ENCODE measurements around the gene VPS13D. TPM values are rescaled to one million over a fixed set of nuclear protein-coding genes. Genes with fewer than 3 reads are reported as not detected.

The VPS13D gene
- polyA plus RNA-seq, 3 donors: 3.6 to 20.2 (median 5.1) TPM

DNA sequence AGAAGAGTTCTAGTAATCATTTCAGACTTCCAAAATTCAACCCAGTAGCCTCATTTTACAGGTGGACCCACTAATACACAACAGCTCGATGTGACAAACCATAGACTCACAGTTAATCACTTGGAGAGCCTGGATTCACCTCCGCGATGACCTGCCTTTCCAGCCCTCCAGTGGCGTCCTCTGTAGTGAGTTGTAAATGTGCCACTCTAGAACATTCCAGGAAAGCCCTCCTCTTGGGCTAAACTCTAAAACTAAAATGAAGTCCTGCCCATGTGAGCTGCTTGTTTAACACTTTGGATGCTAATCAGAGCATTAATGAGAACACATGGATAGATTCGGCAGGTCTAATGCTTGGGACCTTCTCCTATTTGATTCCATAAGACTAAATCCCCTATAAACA lies 247.5 kb downstream of the VPS13D start:
- TF ChIP-seq, protein P1, sequence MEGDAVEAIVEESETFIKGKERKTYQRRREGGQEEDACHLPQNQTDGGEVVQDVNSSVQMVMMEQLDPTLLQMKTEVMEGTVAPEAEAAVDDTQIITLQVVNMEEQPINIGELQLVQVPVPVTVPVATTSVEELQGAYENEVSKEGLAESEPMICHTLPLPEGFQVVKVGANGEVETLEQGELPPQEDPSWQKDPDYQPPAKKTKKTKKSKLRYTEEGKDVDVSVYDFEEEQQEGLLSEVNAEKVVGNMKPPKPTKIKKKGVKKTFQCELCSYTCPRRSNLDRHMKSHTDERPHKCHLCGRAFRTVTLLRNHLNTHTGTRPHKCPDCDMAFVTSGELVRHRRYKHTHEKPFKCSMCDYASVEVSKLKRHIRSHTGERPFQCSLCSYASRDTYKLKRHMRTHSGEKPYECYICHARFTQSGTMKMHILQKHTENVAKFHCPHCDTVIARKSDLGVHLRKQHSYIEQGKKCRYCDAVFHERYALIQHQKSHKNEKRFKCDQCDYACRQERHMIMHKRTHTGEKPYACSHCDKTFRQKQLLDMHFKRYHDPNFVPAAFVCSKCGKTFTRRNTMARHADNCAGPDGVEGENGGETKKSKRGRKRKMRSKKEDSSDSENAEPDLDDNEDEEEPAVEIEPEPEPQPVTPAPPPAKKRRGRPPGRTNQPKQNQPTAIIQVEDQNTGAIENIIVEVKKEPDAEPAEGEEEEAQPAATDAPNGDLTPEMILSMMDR (IDR thresholded peaks at IDR 0.05): no peak
- Histone ChIP-seq H3K4me2 (replicated peaks; ENCODE audit: extremely low read depth, low read length, poor library complexity, severe bottlenecking) (no peak overlapping the region), H3K79me2 (ENCODE audit: insufficient read depth, low read length) (no peaks in the 10 kb centered on the region), H3K4me3 (replicated peaks in 1 of 3; ENCODE audit: low read depth in 2 of 3, low read length in 3 of 3) (no peak overlapping the region), H3K9me3 (replicated peaks in 1 of 2; ENCODE audit: control insufficient read depth in 1 of 2, insufficient read depth in 1 of 2, low read length in 2 of 2) (no peaks in the 10 kb centered on the region), H3K27ac (ENCODE audit: low read depth in 1 of 2, low read length in 2 of 2) (no peak overlapping the region), H4K20me1 (ENCODE audit: insufficient read depth, low read length) (peaks cover 3% of the 10 kb centered on the region), H3K4me1 (ENCODE audit: control insufficient read depth in 1 of 2, insufficient read depth in 2 of 2, low read length in 2 of 2) (peaks cover 41 to 61% of the 10 kb centered on the region in 2 donors), H3K36me3 (replicated peaks in 1 of 2; ENCODE audit: control insufficient read depth in 1 of 2, insufficient read depth in 2 of 2, low read length in 2 of 2) (peaks cover 4 to 46% of the 10 kb centered on the region in 2 donors), H2AFZ (ENCODE audit: insufficient read depth, low read depth, low read length, poor library complexity, severe bottlenecking) (no peak overlapping the region), H3K9ac (ENCODE audit: insufficient read depth, low read length, poor library complexity, severe bottlenecking) (no peak overlapping the region), H3K27me3 (ENCODE audit: control insufficient read depth in 2 of 2, insufficient read depth in 2 of 2, low read length in 2 of 2) (no peaks in the 10 kb centered on the region)
- H3K36me3 Mint-ChIP-seq: peaks cover 48 to 51% of the 10 kb centered on the region in 2 donors
- peaks cover 62% of the 10 kb centered on the region for H3K4me1 Mint-ChIP-seq
- H3K27ac Mint-ChIP-seq: peak overlapping the region in 1 of 7 donors; percentile 75
- no peak for DNase-seq
- no peaks in the 10 kb centered on the region for H3K9me3 Mint-ChIP-seq
- intact Hi-C loops (cut with micrococcal nuclease): no loop called here
- no peaks in the 10 kb centered on the region for H3K27me3 Mint-ChIP-seq (ENCODE audit: low read depth in 3 of 3)
- 100% methylated on average over 1 of the region's 5 CpGs for WGBS (ENCODE audit: insufficient coverage)
- H3K4me3 Mint-ChIP-seq: no peak overlapping the region

- H3K27ac Mint-ChIP-seq: peak overlapping the region in 1 of 7 donors; percentile 70
Observed at GRCh38 chr1:12477936-12478611, 248.2 kb downstream of the VPS13D start.

More at GRCh38 chr1:12477936-12478611, 248.2 kb downstream of the VPS13D start:
- Mint-ChIP-seq H3K4me1 (peaks cover 54% of the 10 kb centered on the region), H3K9me3 (no peaks in the 10 kb centered on the region), H3K27me3 (ENCODE audit: low read depth in 3 of 3) (no peaks in the 10 kb centered on the region), H3K36me3 (peaks cover 48 to 54% of the 10 kb centered on the region in 2 donors), H3K4me3 (no peak overlapping the region)
- Histone ChIP-seq H3K4me2 (replicated peaks; ENCODE audit: extremely low read depth, low read length, poor library complexity, severe bottlenecking) (no peak overlapping the region), H2AFZ (ENCODE audit: insufficient read depth, low read depth, low read length, poor library complexity, severe bottlenecking) (no peak overlapping the region), H3K4me3 (replicated peaks in 1 of 3; ENCODE audit: low read depth in 2 of 3, low read length in 3 of 3) (no peak overlapping the region), H4K20me1 (ENCODE audit: insufficient read depth, low read length) (peaks cover 3% of the 10 kb centered on the region), H3K79me2 (ENCODE audit: insufficient read depth, low read length) (no peaks in the 10 kb centered on the region), H3K36me3 (replicated peaks in 1 of 2; ENCODE audit: control insufficient read depth in 1 of 2, insufficient read depth in 2 of 2, low read length in 2 of 2) (peaks cover 4 to 49% of the 10 kb centered on the region in 2 donors), H3K9ac (ENCODE audit: insufficient read depth, low read length, poor library complexity, severe bottlenecking) (no peak overlapping the region), H3K27me3 (ENCODE audit: control insufficient read depth in 2 of 2, insufficient read depth in 2 of 2, low read length in 2 of 2) (no peaks in the 10 kb centered on the region), H3K27ac (ENCODE audit: low read depth in 1 of 2, low read length in 2 of 2) (no peak overlapping the region), H3K9me3 (replicated peaks in 1 of 2; ENCODE audit: control insufficient read depth in 1 of 2, insufficient read depth in 1 of 2, low read length in 2 of 2) (no peaks in the 10 kb centered on the region), H3K4me1 (ENCODE audit: control insufficient read depth in 1 of 2, insufficient read depth in 2 of 2, low read length in 2 of 2) (peaks cover 37 to 54% of the 10 kb centered on the region in 2 donors)
- 77% methylated on average over 15 of the region's 19 CpGs for WGBS (ENCODE audit: insufficient coverage)
- no peak for DNase-seq
- TF ChIP-seq, protein P1 (IDR thresholded peaks at IDR 0.05): no peak
- intact Hi-C loops (cut with micrococcal nuclease): no loop called here

Data from CD14-positive monocyte (primary cell).